ENCODE data around the gene MCUB. TPM values are rescaled to one million over a fixed set of nuclear protein-coding genes. Genes with fewer than 3 reads are reported as not detected.

The MCUB gene
- total RNA-seq, 1 donor from 2014 or later, result 44.9 TPM

- Mint-ChIP-seq H3K27me3 (ENCODE audit: unreplicated experiment) (no peaks in the 10 kb centered on the region), H3K4me1 (ENCODE audit: unreplicated experiment) (no peaks in the 10 kb centered on the region), H3K36me3 (ENCODE audit: low read depth, unreplicated experiment) (no peaks in the 10 kb centered on the region), H3K27ac (ENCODE audit: unreplicated experiment) (no peak overlapping the region), H3K4me3 (ENCODE audit: unreplicated experiment) (no peak overlapping the region), H3K9me3 (ENCODE audit: unreplicated experiment) (no peaks in the 10 kb centered on the region)
- no peak for TF ChIP-seq CTCF (IDR thresholded peaks at IDR 0.05; ENCODE audit: unreplicated experiment)
- no peak for DNase-seq (ENCODE audit: low spot score)
Measured at GRCh38 chr4:109629775-109630174, 69.7 kb downstream of the MCUB start.

GRCh38 chr4:109631532-109632108 is 71.6 kb downstream of the MCUB start:
- no peak for DNase-seq (ENCODE audit: low spot score)
- TF ChIP-seq CTCF (IDR thresholded peaks at IDR 0.05; ENCODE audit: unreplicated experiment), result no peak
- no peak overlapping the region for H3K27ac Mint-ChIP-seq (ENCODE audit: unreplicated experiment)
- no peaks in the 10 kb centered on the region for H3K36me3 Mint-ChIP-seq (ENCODE audit: low read depth, unreplicated experiment)
- no peaks in the 10 kb centered on the region for H3K4me1 Mint-ChIP-seq (ENCODE audit: unreplicated experiment)
- H3K9me3 Mint-ChIP-seq (ENCODE audit: unreplicated experiment), result no peaks in the 10 kb centered on the region
- no peak overlapping the region for H3K4me3 Mint-ChIP-seq (ENCODE audit: unreplicated experiment)
- peaks cover 1% of the 10 kb centered on the region for H3K27me3 Mint-ChIP-seq (ENCODE audit: unreplicated experiment)

- Mint-ChIP-seq H3K4me3 (ENCODE audit: unreplicated experiment) (no peak overlapping the region), H3K27me3 (ENCODE audit: unreplicated experiment) (no peaks in the 10 kb centered on the region), H3K27ac (ENCODE audit: unreplicated experiment) (no peak overlapping the region), H3K4me1 (ENCODE audit: unreplicated experiment) (no peaks in the 10 kb centered on the region), H3K36me3 (ENCODE audit: low read depth, unreplicated experiment) (peaks cover 14% of the 10 kb centered on the region), H3K9me3 (ENCODE audit: unreplicated experiment) (no peaks in the 10 kb centered on the region)
- no peak for TF ChIP-seq CTCF (IDR thresholded peaks at IDR 0.05; ENCODE audit: unreplicated experiment)
- DNase-seq (ENCODE audit: low spot score), result no peak
Measured at GRCh38 chr4:109640644-109641043, 80.6 kb downstream of the MCUB start.

GRCh38 chr4:109645874-109646710 is 86.0 kb downstream of the MCUB start:
- peaks cover 9% of the 10 kb centered on the region for H3K4me1 Mint-ChIP-seq (ENCODE audit: unreplicated experiment)
- no peaks in the 10 kb centered on the region for H3K9me3 Mint-ChIP-seq (ENCODE audit: unreplicated experiment)
- no peak overlapping the region for H3K4me3 Mint-ChIP-seq (ENCODE audit: unreplicated experiment)
- no peaks in the 10 kb centered on the region for H3K27me3 Mint-ChIP-seq (ENCODE audit: unreplicated experiment)
- H3K36me3 Mint-ChIP-seq (ENCODE audit: low read depth, unreplicated experiment), result no peaks in the 10 kb centered on the region
- no peak for DNase-seq (ENCODE audit: low spot score)
- no peak overlapping the region for H3K27ac Mint-ChIP-seq (ENCODE audit: unreplicated experiment)
- no peak for TF ChIP-seq CTCF (IDR thresholded peaks at IDR 0.05; ENCODE audit: unreplicated experiment)
